ENCODE data around the gene PPP1R2. TPM values are rescaled to one million over a fixed set of nuclear protein-coding genes. Genes with fewer than 3 reads are reported as not detected.
"Not testable (repeated sequence)": the region's sequence is repeated elsewhere in the genome, so short reads cannot be mapped to it uniquely, and the experiment has no call there.

The PPP1R2 gene
- total RNA-seq, 1 donor from 2014 or later, result 168 TPM

DNA sequence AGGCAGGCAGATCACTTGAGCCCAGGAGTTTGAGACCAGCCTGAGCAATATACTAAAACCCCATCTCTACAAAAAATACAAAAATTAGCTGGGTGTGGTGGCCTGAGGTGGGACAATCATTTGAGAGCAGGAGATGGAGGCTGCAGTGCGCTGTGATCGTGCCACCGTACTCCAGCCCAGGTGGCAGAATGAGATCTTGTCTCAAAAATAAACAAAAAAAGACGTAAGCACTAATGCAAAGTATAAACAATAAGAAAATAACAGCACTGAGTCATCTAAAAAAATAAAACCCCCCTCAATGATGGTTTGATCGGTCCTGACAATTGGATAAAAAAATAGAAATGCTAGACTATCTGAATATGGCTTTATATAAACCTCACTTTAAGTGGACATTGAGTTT is 3.6 kb downstream of the PPP1R2 start:
- DNase-seq (ENCODE audit: low read depth, low spot score), result no peak

GRCh38 chr3:195537995-195538394 is 5.1 kb downstream of the PPP1R2 start:
- DNase-seq (ENCODE audit: low read depth, low spot score), result no peak

DNA sequence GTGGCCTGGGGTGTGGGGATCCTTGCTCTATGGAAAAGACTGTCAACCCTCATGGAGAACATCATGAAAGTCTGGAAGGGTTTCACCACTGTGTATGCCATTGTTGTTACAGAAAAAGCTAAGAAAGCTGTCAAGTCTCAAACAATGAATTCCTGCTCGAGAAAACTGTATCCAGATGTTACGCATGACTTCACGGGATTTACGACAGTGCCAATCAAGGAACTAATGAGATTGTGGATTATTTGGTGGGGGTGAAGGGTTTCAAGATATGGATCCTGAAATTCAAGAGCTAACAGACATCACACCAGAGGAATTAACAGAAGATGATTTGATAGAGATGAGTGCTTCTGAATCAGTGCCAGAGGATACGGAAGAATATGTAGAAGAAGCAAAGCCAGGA is 7.8 kb downstream of the PPP1R2 start:
- DNase-seq (ENCODE audit: low read depth, low spot score), result no peak

GRCh38 chr3:195532834-195533233 is 10.3 kb downstream of the PPP1R2 start:
- DNase-seq (ENCODE audit: low read depth, low spot score), result no peak

GRCh38 chr3:195532345-195532744 is 10.8 kb downstream of the PPP1R2 start:
- no peak for DNase-seq (ENCODE audit: low read depth, low spot score)

DNA sequence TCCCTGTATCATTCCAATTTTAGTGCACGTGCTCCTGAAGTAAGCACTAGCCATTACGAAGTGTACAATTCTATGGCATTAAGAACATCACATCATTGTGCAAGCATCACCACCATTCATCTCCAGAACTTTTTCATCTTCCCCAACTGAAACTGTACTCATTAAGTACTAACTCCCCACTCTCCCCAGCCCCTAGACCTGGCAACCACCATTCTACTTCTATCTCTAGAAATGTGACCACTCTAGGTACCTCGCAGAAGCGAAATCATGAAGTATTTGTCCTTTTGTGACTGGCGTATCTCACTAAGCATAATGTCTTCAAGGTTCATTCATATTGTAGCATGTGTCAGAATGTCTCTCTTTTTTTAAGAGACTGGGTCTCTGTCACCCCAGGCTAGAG is 11.4 kb downstream of the PPP1R2 start:
- DNase-seq (ENCODE audit: low read depth, low spot score), result no peak

DNA sequence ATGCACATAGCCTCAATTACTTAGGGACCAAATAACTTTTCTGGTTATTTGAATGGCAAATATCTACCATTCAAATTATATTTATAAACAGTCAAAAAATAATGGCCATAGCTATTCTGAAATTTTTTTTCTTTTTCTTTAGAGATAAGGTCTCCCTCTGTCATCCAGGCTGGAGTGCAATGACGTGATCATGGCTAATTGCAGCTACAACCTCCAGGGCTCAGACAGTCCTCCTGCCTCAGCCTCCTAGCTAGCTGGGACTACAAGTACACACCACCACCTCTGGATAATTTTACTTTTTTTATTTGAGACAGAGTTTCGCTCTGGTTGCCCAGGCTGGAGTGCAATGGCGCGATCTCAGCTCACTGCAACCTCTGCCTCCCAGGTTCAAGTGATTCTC is 16.6 kb downstream of the PPP1R2 start:
- DNase-seq (ENCODE audit: low read depth, low spot score), result no peak

- DNase-seq (ENCODE audit: low read depth, low spot score), result no peak
These were observed 18.8 kb downstream of the PPP1R2 start for GRCh38 chr3:195524171-195524896.

DNA sequence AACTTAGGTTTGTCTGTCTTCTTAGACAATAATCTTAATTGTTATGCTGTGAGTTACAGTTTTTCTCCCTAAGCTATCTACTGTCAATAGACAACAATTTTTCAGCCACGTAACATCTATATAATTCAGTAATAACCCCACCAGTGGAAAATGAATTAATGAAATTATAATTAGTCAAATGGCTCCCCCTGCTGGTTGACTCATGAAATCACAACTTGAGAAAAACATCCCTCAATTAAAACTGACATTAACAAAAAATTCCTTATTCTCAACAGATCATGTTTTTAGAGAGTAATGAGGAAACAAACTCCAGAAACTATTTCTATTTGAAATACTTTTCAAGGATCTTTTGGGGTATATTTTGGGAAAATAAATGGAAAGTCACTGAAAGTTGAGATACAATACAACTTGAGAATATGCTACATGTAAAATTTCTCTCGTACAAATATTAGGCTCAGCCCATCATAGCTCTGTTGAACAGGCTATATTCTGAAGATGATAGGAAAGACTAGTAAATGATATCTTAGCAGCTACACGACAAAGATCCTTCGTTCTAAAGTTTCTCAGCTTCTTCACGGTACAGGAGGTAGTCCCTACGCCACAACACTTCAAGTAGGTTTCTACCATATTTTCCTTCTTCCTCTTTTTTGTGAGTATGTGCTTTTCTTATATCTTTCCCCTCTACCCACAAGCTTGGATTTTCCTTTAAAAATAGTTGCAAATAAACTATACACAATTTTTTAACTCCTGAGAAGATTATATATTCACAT is 20.7 kb downstream of the PPP1R2 start:
- DNase-seq (ENCODE audit: low read depth, low spot score), result no peak

DNA sequence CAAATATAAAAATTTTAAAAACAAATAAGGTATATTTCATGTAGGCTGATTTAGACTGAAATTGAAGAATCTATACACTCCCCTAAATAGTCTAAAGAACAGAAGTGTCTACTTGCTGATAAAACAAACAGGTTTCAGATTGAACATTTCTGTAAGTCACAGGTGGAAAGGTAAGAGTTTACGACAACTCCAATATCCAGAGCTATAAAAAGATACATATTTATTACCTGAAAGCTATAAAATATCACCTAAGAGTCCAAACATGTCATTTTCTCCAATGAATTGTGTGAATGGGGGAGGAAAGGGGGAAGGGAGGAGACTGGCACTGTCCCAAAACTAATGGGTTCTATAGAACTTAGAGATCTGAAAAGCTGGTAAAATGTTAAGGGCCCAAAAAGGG is 26.1 kb downstream of the PPP1R2 start:
- DNase-seq (ENCODE audit: low read depth, low spot score), result no peak

GRCh38 chr3:195514610-195515235 is 28.4 kb downstream of the PPP1R2 start:
- not testable (repeated sequence) for DNase-seq (ENCODE audit: low read depth, low spot score)

- no peak for DNase-seq (ENCODE audit: low read depth, low spot score)
These were observed 30.3 kb downstream of the PPP1R2 start for GRCh38 chr3:195512798-195513345.

DNA sequence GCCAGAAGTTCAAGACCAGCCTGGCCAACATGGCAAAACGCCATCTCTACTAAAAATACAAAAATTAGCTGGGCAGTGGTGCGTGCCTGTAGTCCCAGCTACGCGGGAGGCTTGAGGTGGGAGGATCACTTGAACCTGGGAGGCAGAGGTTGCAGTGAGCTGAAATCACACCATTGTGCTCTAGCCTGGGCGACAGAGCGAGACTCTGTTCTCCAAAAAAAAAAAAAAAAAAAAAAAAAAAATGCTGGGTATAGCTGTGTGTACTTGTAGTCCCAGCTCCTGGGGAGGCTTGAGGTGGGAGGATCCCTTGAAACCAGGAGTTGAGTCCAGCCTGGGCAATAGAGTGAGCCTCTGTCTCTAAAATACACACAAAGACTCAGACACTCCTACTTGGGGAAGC is 32.0 kb downstream of the PPP1R2 start:
- DNase-seq (ENCODE audit: low read depth, low spot score), result no peak

- DNase-seq (ENCODE audit: low read depth, low spot score), result no peak
These were observed 34.9 kb downstream of the PPP1R2 start for GRCh38 chr3:195508185-195508584.

- no peak for DNase-seq (ENCODE audit: low read depth, low spot score)
These were observed 67.5 kb downstream of the PPP1R2 start for GRCh38 chr3:195475614-195476013.

- DNase-seq (ENCODE audit: low read depth, low spot score), result not testable (repeated sequence)
These were observed 68.0 kb downstream of the PPP1R2 start for GRCh38 chr3:195475116-195475515.

GRCh38 chr3:195468841-195469240 is 74.3 kb downstream of the PPP1R2 start:
- DNase-seq (ENCODE audit: low read depth, low spot score), result no peak

DNA sequence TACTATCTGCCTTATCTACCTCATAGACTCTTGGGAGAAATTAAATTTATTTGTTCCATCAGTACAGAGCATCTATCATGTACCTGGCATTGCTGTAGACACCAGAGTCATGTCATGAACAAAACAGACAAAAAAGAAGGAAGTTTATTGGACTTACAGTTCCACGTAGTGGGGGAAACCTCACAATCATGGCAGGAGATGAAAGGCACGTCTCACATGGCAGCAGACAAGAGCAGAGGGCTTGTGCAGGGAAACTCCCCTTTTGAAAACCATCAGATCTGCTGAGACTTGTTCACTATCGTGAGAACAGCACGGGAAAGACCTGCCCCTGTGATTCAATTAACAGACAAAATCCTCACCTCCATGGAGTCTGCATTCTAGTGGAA is 74.7 kb downstream of the PPP1R2 start:
- no peak for DNase-seq (ENCODE audit: low read depth, low spot score)

DNA sequence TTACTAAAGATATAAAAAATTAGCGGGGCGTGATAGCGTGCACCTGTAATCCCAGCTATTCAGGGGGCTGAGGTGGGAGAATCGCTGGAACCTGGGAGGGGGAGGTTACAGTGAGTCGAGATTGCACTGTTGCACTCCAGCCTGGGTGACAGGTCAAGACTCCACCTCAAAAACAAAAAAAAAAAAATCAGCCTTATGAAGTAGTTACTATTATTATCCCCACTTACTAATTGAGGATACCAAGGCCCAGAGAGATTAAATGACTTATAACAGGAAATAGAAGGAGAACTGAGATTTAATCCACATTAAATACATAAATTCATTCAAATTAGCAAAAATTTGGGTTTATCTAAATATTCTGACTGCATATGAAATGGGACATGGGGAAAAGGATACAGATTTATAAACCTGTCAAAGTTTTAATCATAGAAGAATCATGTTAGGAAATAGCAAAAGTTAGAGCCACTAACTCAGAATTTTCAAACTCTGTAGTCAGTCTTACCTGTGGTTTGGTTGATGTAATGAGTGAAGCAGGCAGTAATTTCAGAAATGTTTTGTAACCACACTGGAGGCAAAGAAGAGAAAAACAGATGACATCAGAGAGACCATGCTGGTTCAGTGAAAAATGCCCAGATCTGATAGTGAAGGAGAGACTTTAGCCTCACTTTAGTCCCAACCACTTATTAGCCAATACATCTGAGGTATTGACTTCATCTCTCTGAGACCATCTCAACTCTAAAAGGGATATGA is 75.3 kb downstream of the PPP1R2 start:
- no peak for DNase-seq (ENCODE audit: low read depth, low spot score)

GRCh38 chr3:195466251-195466650 is 76.9 kb downstream of the PPP1R2 start:
- DNase-seq (ENCODE audit: low read depth, low spot score), result no peak

Measured in pulmonary artery endothelial cell (primary cell).